HEK293 (cell line): ENCODE measurements around the gene THAP4.

ENCODE experiments used
- CTCF ChIA-PET: fragments of 350-600 bp; formaldehyde crosslinking; extraction: SDS; loops from one replicate; lab custom pipeline; 2021; ENCODE audit warnings: antibody characterized with exemption; lab: Yijun Ruan, JAX
- POLR2A ChIA-PET: fragments of 300-600 bp; formaldehyde crosslinking; extraction: SDS; loops from one replicate; lab custom pipeline; 2020; ENCODE audit warnings: antibody characterized with exemption, inconsistent platforms; lab: Yijun Ruan, JAX
- H3K27ac ChIP-seq: fragments of 200-500 bp; sonication (Bioruptor generic); 2 replicates; pipeline ENCODE4 v1.5.1; 2014; ENCODE audit warnings: low read depth, low read length, control low read depth, inconsistent platforms; ENCODE audit errors: extremely low read depth
- H3K36me3 ChIP-seq, 2 experiments: fragments of 200-500 bp in 1 of 2; sonication (Bioruptor generic) in 1 of 2; 1 replicate in 1 of 2; 2 replicates in 1 of 2; pipeline ENCODE4 v1.5.1; 2014 to 2017; ENCODE audit warnings: inconsistent platforms in 2 of 2, low read length in 2 of 2; ENCODE audit not compliant: control insufficient read depth in 2 of 2, insufficient read depth in 1 of 2
- H3K4me1 ChIP-seq: fragments of 200-500 bp; sonication (Bioruptor generic); 2 replicates; pipeline ENCODE4 v1.5.1; 2014; ENCODE audit warnings: mild to moderate bottlenecking, low read length, inconsistent platforms; ENCODE audit not compliant: control insufficient read depth, insufficient read depth
- H3K4me3 ChIP-seq: 2 replicates; pipeline ENCODE4 v1.5.1; 2011; ENCODE audit warnings: low read depth, mild to moderate bottlenecking, control low read depth, low read length, moderate library complexity
- H3K9me3 ChIP-seq: fragments of 200-500 bp; sonication (Bioruptor generic); 2 replicates; pipeline ENCODE4 v1.5.1; 2014; ENCODE audit warnings: low read depth, low read length, inconsistent platforms; ENCODE audit not compliant: control insufficient read depth, insufficient read depth
- EGR2 ChIP-seq: fragments of 450-650 bp; formaldehyde crosslinking; IDR thresholded peaks from 2 replicates; pipeline ENCODE4 v1.5.1; 2016; ENCODE audit warnings: low read depth, missing biosample characterization, missing genetic modification characterization
- FEZF1 ChIP-seq: fragments of 450-650 bp; formaldehyde crosslinking; IDR thresholded peaks from 2 replicates; pipeline ENCODE4 v1.5.1; 2016; ENCODE audit warnings: missing biosample characterization, missing genetic modification characterization
- INSM2 ChIP-seq: fragments of 450-650 bp; formaldehyde crosslinking; IDR thresholded peaks from 2 replicates; pipeline ENCODE4 v1.5.1; 2016; ENCODE audit warnings: missing biosample characterization, missing genetic modification characterization
- PRDM2 ChIP-seq: fragments of 450-650 bp; formaldehyde crosslinking; IDR thresholded peaks from 2 replicates; pipeline ENCODE4 v1.5.1; 2016; ENCODE audit warnings: missing biosample characterization, missing genetic modification characterization, borderline replicate concordance
- PRDM4 ChIP-seq: fragments of 450-650 bp; formaldehyde crosslinking; IDR thresholded peaks from 2 replicates; pipeline ENCODE4 v1.5.1; 2017; ENCODE audit warnings: missing biosample characterization, missing genetic modification characterization
- SALL2 ChIP-seq: fragments of 450-650 bp; formaldehyde crosslinking; IDR thresholded peaks from 2 replicates; pipeline ENCODE4 v1.5.0; 2017; ENCODE audit warnings: missing biosample characterization, mild to moderate bottlenecking, missing genetic modification characterization, borderline replicate concordance
- SCRT1 ChIP-seq: fragments of 450-650 bp; formaldehyde crosslinking; IDR thresholded peaks from 2 replicates; pipeline ENCODE4 v1.5.1; 2016; ENCODE audit warnings: missing biosample characterization, missing genetic modification characterization, borderline replicate concordance
- YY2 ChIP-seq: fragments of 450-650 bp; formaldehyde crosslinking; IDR thresholded peaks from 2 replicates; pipeline ENCODE4 v1.5.1; 2016; ENCODE audit warnings: missing biosample characterization, missing genetic modification characterization
- ZFHX2 ChIP-seq: fragments of 450-650 bp; formaldehyde crosslinking; conservative IDR thresholded peaks from 2 replicates; pipeline ENCODE4 v1.5.1; 2016; ENCODE audit warnings: missing biosample characterization, missing genetic modification characterization
- ZNF112 ChIP-seq: fragments of 450-650 bp; formaldehyde crosslinking; IDR thresholded peaks from 2 replicates; pipeline ENCODE4 v1.5.0; 2017; ENCODE audit warnings: missing biosample characterization, missing genetic modification characterization
- ZNF223 ChIP-seq: fragments of 450-650 bp; formaldehyde crosslinking; IDR thresholded peaks from 2 replicates; pipeline ENCODE4 v1.5.1; 2016; ENCODE audit warnings: missing biosample characterization, missing genetic modification characterization
- ZNF302 ChIP-seq: fragments of 450-650 bp; formaldehyde crosslinking; IDR thresholded peaks from 2 replicates; pipeline ENCODE4 v1.5.1; 2016; ENCODE audit warnings: missing biosample characterization, missing genetic modification characterization, low read depth
- ZNF548 ChIP-seq: fragments of 450-650 bp; formaldehyde crosslinking; IDR thresholded peaks from 2 replicates; pipeline ENCODE4 v1.5.1; 2016; ENCODE audit warnings: missing biosample characterization, missing genetic modification characterization
- ZNF555 ChIP-seq: fragments of 450-650 bp; formaldehyde crosslinking; conservative IDR thresholded peaks from 2 replicates; pipeline ENCODE4 v1.5.1; 2017; ENCODE audit warnings: missing biosample characterization, mild to moderate bottlenecking, missing genetic modification characterization, inconsistent platforms
- ZNF623 ChIP-seq: fragments of 450-650 bp; formaldehyde crosslinking; IDR thresholded peaks from 2 replicates; pipeline ENCODE4 v1.5.1; 2016; ENCODE audit warnings: missing biosample characterization, missing genetic modification characterization
- ZSCAN18 ChIP-seq: fragments of 450-650 bp; formaldehyde crosslinking; IDR thresholded peaks from 2 replicates; pipeline ENCODE4 v1.5.1; 2016; ENCODE audit warnings: missing biosample characterization, missing genetic modification characterization
- TF ChIP-seq, protein P1 (sequence below): fragments of 450-650 bp; formaldehyde crosslinking; optimal IDR thresholded peaks from 2 replicates; pipeline ENCODE3; 2016; ENCODE audit warnings: missing biosample characterization, mild to moderate bottlenecking, missing genetic modification characterization
- TF ChIP-seq, protein P2 (sequence below): fragments of 450-650 bp; formaldehyde crosslinking; IDR thresholded peaks from 2 replicates; pipeline ENCODE4 v1.5.1; 2016; ENCODE audit warnings: missing biosample characterization, missing genetic modification characterization
- TF ChIP-seq, protein P3 (sequence below): fragments of 450-650 bp; formaldehyde crosslinking; IDR thresholded peaks from 2 replicates; pipeline ENCODE4 v1.5.1; 2017; ENCODE audit warnings: missing biosample characterization, missing genetic modification characterization

The THAP4 gene

GRCh38 chr2:241658296-241658695 is 21.3 kb upstream of the THAP4 start (continued):
- TF ChIP-seq PRDM2 (tag by site-specific recombination) (no peak), ZNF223 (tag by site-specific recombination) (no peak), ZNF302 (tag by site-specific recombination) (no peak)

GRCh38 chr2:241657786-241658254 is 20.9 kb upstream of the THAP4 start:
- Histone ChIP-seq H3K27ac (no peak overlapping the region), H3K4me3 (no peak overlapping the region), H3K36me3 (peaks cover 0 to 87% of the 10 kb centered on the region in 2 experiments; a peak in 2 of 3 replicates), H3K4me1 (no peaks in the 10 kb centered on the region), H3K9me3 (no peaks in the 10 kb centered on the region)
- ChIA-PET POLR2A (no interaction called here), CTCF (interaction anchor here (0.6 to 2.6 kb wide), 5 partner anchors 8 to 807 kb away, joined by 3 to 11 read pairs (median 4); no protein-coding TSS in a partner anchor)
- no peak for TF ChIP-seq SCRT1 (tag by site-specific recombination)
- no peak for TF ChIP-seq YY2 (tag by site-specific recombination)
- TF ChIP-seq, protein P1, sequence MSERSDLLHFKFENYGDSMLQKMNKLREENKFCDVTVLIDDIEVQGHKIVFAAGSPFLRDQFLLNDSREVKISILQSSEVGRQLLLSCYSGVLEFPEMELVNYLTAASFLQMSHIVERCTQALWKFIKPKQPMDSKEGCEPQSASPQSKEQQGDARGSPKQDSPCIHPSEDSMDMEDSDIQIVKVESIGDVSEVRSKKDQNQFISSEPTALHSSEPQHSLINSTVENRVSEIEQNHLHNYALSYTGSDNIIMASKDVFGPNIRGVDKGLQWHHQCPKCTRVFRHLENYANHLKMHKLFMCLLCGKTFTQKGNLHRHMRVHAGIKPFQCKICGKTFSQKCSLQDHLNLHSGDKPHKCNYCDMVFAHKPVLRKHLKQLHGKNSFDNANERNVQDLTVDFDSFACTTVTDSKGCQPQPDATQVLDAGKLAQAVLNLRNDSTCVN (tag by site-specific recombination), result no peak
- TF ChIP-seq ZNF112 (tag by site-specific recombination), result no peak
- TF ChIP-seq ZNF623 (tag by site-specific recombination), result peak; percentile 85
- TF ChIP-seq EGR2 (tag by site-specific recombination), result peak; percentile 75
- TF ChIP-seq ZNF548 (tag by site-specific recombination), result no peak
- TF ChIP-seq ZFHX2 (tag by site-specific recombination), result peak; percentile 78
- TF ChIP-seq ZNF555 (tag by site-specific recombination), result no peak
- no peak for TF ChIP-seq PRDM4 (tag by site-specific recombination)
- TF ChIP-seq, protein P2, sequence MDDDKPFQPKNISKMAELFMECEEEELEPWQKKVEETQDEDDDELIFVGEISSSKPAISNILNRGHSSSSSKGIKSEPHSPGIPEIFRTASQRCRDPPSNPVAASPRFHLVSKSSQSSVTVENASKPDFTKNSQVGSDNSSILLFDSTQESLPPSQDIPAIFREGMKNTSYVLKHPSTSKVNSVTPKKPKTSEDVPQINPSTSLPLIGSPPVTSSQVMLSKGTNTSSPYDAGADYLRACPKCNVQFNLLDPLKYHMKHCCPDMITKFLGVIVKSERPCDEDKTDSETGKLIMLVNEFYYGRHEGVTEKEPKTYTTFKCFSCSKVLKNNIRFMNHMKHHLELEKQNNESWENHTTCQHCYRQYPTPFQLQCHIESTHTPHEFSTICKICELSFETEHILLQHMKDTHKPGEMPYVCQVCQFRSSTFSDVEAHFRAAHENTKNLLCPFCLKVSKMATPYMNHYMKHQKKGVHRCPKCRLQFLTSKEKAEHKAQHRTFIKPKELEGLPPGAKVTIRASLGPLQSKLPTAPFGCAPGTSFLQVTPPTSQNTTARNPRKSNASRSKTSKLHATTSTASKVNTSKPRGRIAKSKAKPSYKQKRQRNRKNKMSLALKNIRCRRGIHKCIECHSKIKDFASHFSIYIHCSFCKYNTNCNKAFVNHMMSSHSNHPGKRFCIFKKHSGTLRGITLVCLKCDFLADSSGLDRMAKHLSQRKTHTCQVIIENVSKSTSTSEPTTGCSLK (tag by site-specific recombination), result no peak
- TF ChIP-seq SALL2, result no peak
- no peak for TF ChIP-seq FEZF1
- TF ChIP-seq, protein P3, sequence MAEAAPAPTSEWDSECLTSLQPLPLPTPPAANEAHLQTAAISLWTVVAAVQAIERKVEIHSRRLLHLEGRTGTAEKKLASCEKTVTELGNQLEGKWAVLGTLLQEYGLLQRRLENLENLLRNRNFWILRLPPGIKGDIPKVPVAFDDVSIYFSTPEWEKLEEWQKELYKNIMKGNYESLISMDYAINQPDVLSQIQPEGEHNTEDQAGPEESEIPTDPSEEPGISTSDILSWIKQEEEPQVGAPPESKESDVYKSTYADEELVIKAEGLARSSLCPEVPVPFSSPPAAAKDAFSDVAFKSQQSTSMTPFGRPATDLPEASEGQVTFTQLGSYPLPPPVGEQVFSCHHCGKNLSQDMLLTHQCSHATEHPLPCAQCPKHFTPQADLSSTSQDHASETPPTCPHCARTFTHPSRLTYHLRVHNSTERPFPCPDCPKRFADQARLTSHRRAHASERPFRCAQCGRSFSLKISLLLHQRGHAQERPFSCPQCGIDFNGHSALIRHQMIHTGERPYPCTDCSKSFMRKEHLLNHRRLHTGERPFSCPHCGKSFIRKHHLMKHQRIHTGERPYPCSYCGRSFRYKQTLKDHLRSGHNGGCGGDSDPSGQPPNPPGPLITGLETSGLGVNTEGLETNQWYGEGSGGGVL, result no peak
- TF ChIP-seq INSM2, result no peak
- TF ChIP-seq ZSCAN18 (tag by site-specific recombination), result no peak
